Stimulated activated CD4-positive, alpha-beta T cell treated with anti-CD3 and anti-CD28 coated beads, Interleukin-15, amount 100 ng/mL, for 24 hours (primary cell): ENCODE results near the gene DCLK1.

ENCODE experiments used
- DNase-seq: peaks from one replicate; pipeline ENCODE4 v3.0.0-alpha.2; 2020

The DCLK1 gene

GRCh38 chr13:35856084-35856483, 275.1 kb downstream of the DCLK1 start:
- DNase-seq = no peak

- DNase-seq = no peak
These were observed 275.6 kb downstream of the DCLK1 start for GRCh38 chr13:35855531-35856019.

- no peak for DNase-seq
These were observed 276.9 kb downstream of the DCLK1 start for GRCh38 chr13:35854286-35854685.

GRCh38 chr13:35851881-35852280, 279.3 kb downstream of the DCLK1 start:
- no peak for DNase-seq

GRCh38 chr13:35851356-35851755, 279.8 kb downstream of the DCLK1 start:
- DNase-seq = no peak

GRCh38 chr13:35850569-35850968, 280.6 kb downstream of the DCLK1 start:
- no peak for DNase-seq

- DNase-seq = no peak
These were observed 281.9 kb downstream of the DCLK1 start for GRCh38 chr13:35849256-35849644.

- DNase-seq = no peak
These were observed 282.6 kb downstream of the DCLK1 start for GRCh38 chr13:35848336-35849255.

GRCh38 chr13:35843272-35843671, 287.9 kb downstream of the DCLK1 start:
- DNase-seq = no peak

- no peak for DNase-seq
These were observed 290.1 kb downstream of the DCLK1 start for GRCh38 chr13:35841060-35841521.

GRCh38 chr13:35839806-35840205, 291.4 kb downstream of the DCLK1 start:
- DNase-seq = no peak

- no peak for DNase-seq
These were observed 292.8 kb downstream of the DCLK1 start for GRCh38 chr13:35838356-35838755.

GRCh38 chr13:35836446-35836845, 294.7 kb downstream of the DCLK1 start:
- DNase-seq = no peak

- DNase-seq = no peak
These were observed 295.2 kb downstream of the DCLK1 start for GRCh38 chr13:35835989-35836388.

- DNase-seq = no peak
These were observed 297.4 kb downstream of the DCLK1 start for GRCh38 chr13:35833608-35834275.

GRCh38 chr13:35833031-35833430, 298.2 kb downstream of the DCLK1 start:
- no peak for DNase-seq

GRCh38 chr13:35832551-35832950, 298.6 kb downstream of the DCLK1 start:
- DNase-seq = no peak

- no peak for DNase-seq
These were observed 300.2 kb downstream of the DCLK1 start for GRCh38 chr13:35830850-35831450.

- peak; percentile 21 for DNase-seq
These were observed 304.4 kb downstream of the DCLK1 start for GRCh38 chr13:35826626-35827254.

GRCh38 chr13:35824825-35825224, 306.4 kb downstream of the DCLK1 start:
- DNase-seq = no peak

- DNase-seq = no peak
These were observed 306.8 kb downstream of the DCLK1 start for GRCh38 chr13:35824395-35824794.

GRCh38 chr13:35822666-35823065, 308.5 kb downstream of the DCLK1 start:
- no peak for DNase-seq

GRCh38 chr13:35818633-35819067, 312.5 kb downstream of the DCLK1 start:
- no peak for DNase-seq
